A549 (cell line): ENCODE results near the gene GSG1L.

Source experiments
- CBX2 ChIP-seq: fragments of 200-600 bp; sonication (generic); IDR thresholded peaks from 2 replicates; pipeline ENCODE4 v1.6.1; 2016; ENCODE audit warnings: low read depth, mild to moderate bottlenecking, borderline replicate concordance
- CTCF ChIP-seq: fragments of >200 bp; sonication (Bioruptor Twin); formaldehyde crosslinking; IDR thresholded peaks from 3 replicates; pipeline ENCODE4 v1.5.1; 2016
- EHMT2 ChIP-seq: fragments of 200-600 bp; sonication (generic); IDR thresholded peaks from 2 replicates; pipeline ENCODE4 v1.6.1; 2016; ENCODE audit warnings: antibody characterized with exemption, low read depth, mild to moderate bottlenecking, moderate library complexity
- EP300 ChIP-seq, 2 experiments: fragments of >200 bp; sonication (Bioruptor Twin); formaldehyde crosslinking; IDR thresholded peaks; 2 replicates in 1 of 2; 3 replicates in 1 of 2; pipeline ENCODE4 v1.6.1; 2016 to 2017
- MAX ChIP-seq: IDR thresholded peaks from 2 replicates; pipeline ENCODE4 v1.6.1; 2012
- POLR2A ChIP-seq: IDR thresholded peaks from 2 replicates; pipeline ENCODE4 v1.6.1; 2012; ENCODE audit warnings: mild to moderate bottlenecking, low read length
- RAD21 ChIP-seq, 2 experiments: fragments of >200 bp in 1 of 2; sonication (Bioruptor Twin) in 1 of 2; formaldehyde crosslinking in 1 of 2; IDR thresholded peaks in 1 of 2; conservative IDR thresholded peaks in 1 of 2; 2 replicates in 1 of 2; 3 replicates in 1 of 2; pipeline ENCODE4 v1.6.1; 2012 to 2018; ENCODE audit warnings: inconsistent platforms in 1 of 2
- REST ChIP-seq: fragments of 200-600 bp; sonication (generic); IDR thresholded peaks from 2 replicates; pipeline ENCODE4 v1.6.1; 2016; ENCODE audit warnings: antibody characterized with exemption, mild to moderate bottlenecking, moderate library complexity
- SREBF2 ChIP-seq: fragments of 450-650 bp; IDR thresholded peaks from 2 replicates; pipeline ENCODE4 v1.6.1; 2014; ENCODE audit warnings: mild to moderate bottlenecking, moderate library complexity
- ZFP36 ChIP-seq: fragments of 450-650 bp; IDR thresholded peaks from 2 replicates; pipeline ENCODE4 v1.6.1; 2014; ENCODE audit warnings: borderline replicate concordance; ENCODE audit not compliant: partially characterized antibody

GRCh38 chr16:27754788-27755690 lies 308.5 kb downstream of the GSG1L start:
- no peak for TF ChIP-seq MAX
- no peak for TF ChIP-seq EHMT2
- no peak for TF ChIP-seq CTCF
- no peak for TF ChIP-seq ZFP36
- TF ChIP-seq RAD21 (conservative IDR thresholded peaks at IDR 0.05 in 1 of 2, IDR thresholded peaks at IDR 0.05 in 1 of 2): no peak
- no peak for TF ChIP-seq POLR2A
- no peak for TF ChIP-seq EP300 (IDR thresholded peaks at IDR 0.05)
- no peak for TF ChIP-seq CBX2
- no peak for TF ChIP-seq SREBF2
- TF ChIP-seq REST: no peak
